ENCODE results near the gene MAST2. TPM values are rescaled to one million over a fixed set of nuclear protein-coding genes. Genes with fewer than 3 reads are reported as not detected.

The MAST2 gene
- total and polyA plus RNA-seq, 11 donors: 56.8 to 123 (median 79.7) TPM

- H3K36me3 ChIP-seq: peaks cover 0 to 78% (median 29%) of the 10 kb centered on the region in 9 donors
- no peak overlapping the region for H3K4me3 ChIP-seq
- intact Hi-C loops (cut with DNase I): no loop called here
- H3K4me1 ChIP-seq: peaks cover 0 to 26% (median 8%) of the 10 kb centered on the region in 12 donors
- H3K27me3 ChIP-seq: no peaks in the 10 kb centered on the region
- ATAC-seq (no peak), DNase-seq (no peak)
- 91 to 95% (median 92%) methylated on average over 4 to 5 of the region's 5 CpGs for WGBS, 4 donors
- TF ChIP-seq CTCF (IDR thresholded peaks at IDR 0.05) (no peak), POLR2A (IDR thresholded peaks at IDR 0.05) (no peak)
- H3K9me3 ChIP-seq: no peaks in the 10 kb centered on the region
- H3K27ac ChIP-seq: no peak overlapping the region
These were observed 199.9 kb downstream of the MAST2 start for GRCh38 chr1:46003315-46003714.

DNA sequence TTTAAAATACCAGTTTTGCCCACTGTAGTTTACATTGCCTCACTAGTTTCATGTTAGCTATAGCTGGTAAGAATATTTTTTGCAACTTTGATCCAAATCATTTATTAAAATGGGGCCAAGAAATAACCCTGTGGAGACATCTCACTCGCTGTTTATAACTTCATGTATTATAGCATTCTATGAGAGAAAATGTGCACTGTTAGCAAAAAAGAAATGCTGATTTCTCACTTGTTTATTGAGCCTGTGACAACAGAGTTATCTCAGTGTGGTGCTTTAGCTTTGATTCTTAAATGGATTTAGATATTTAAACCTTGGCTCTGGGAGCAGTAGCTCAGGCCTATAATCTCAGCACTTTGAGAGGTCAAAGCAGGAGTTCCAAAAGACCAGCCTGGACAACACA lies 201.1 kb downstream of the MAST2 start:
- intact Hi-C loops (cut with DNase I): no loop called here
- Histone ChIP-seq H3K27me3 (no peaks in the 10 kb centered on the region), H3K36me3 (peaks cover 0 to 83% (median 34%) of the 10 kb centered on the region in 9 donors), H3K4me3 (no peak overlapping the region), H3K9me3 (no peaks in the 10 kb centered on the region), H3K27ac (no peak overlapping the region), H3K4me1 (peaks cover 0 to 26% (median 8%) of the 10 kb centered on the region in 12 donors)
- ATAC-seq (no peak), DNase-seq (no peak)
- no peak for TF ChIP-seq CTCF (IDR thresholded peaks at IDR 0.05)
- no peak for TF ChIP-seq POLR2A (IDR thresholded peaks at IDR 0.05)
- 99 to 100% (median 100%) methylated on average over 1 of the region's 1 CpG for whole genome bisulfite sequencing, 4 donors

- Histone ChIP-seq H3K27ac (peak overlapping the region in 1 of 12 donors; percentile 22), H3K9me3 (no peaks in the 10 kb centered on the region), H3K4me1 (peaks cover 0 to 26% (median 8%) of the 10 kb centered on the region in 12 donors), H3K27me3 (no peaks in the 10 kb centered on the region), H3K36me3 (peaks cover 0 to 83% (median 45%) of the 10 kb centered on the region in 9 donors), H3K4me3 (no peak overlapping the region)
- 29 to 52% (median 44%) methylated on average over 1 of the region's 1 CpG for WGBS, 4 donors
- TF ChIP-seq POLR2A (IDR thresholded peaks at IDR 0.05): no peak
- TF ChIP-seq CTCF (IDR thresholded peaks at IDR 0.05): no peak
- ATAC-seq: peak in 2 of 4 donors; percentile 25 to 66
- DNase-seq: no peak
- intact Hi-C loops (cut with DNase I): no loop called here
These were observed 202.2 kb downstream of the MAST2 start for GRCh38 chr1:46005594-46005993.

DNA sequence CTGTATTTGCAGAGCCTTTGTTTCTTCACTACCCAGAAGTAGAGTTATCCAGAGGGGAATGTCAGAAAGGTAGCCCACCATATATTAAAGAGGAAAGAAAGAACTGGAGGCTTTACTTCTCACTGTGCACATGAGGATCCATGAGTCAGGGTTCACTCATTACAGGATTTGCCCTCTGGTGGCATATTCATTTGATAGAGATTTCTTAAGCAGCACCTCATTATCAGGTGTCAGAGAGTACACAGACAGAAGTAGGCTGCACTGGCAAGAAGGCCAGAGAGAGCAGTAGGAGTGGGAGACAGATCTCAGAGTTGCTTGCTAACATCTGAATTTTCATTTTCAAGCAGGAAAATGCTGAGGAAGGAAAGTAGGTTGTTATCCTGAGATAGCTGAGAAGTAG lies 205.2 kb downstream of the MAST2 start:
- ATAC-seq (peak in 2 of 4 donors; percentile 61 to 74), DNase-seq (no peak)
- H3K36me3 ChIP-seq: peaks cover 0 to 92% (median 61%) of the 10 kb centered on the region in 9 donors
- peaks cover 0 to 26% (median 7%) of the 10 kb centered on the region in 12 donors for H3K4me1 ChIP-seq
- H3K4me3 ChIP-seq: no peak overlapping the region
- no peaks in the 10 kb centered on the region for H3K9me3 ChIP-seq
- no peak overlapping the region for H3K27ac ChIP-seq
- H3K27me3 ChIP-seq: no peaks in the 10 kb centered on the region
- intact Hi-C loops (cut with DNase I): no loop called here
- TF ChIP-seq POLR2A (IDR thresholded peaks at IDR 0.05) (no peak), CTCF (IDR thresholded peaks at IDR 0.05) (no peak)

All from heart left ventricle (tissue), 16 donors.